Heart left ventricle (tissue), 16 donors: ENCODE data around the gene MAP6D1. TPM values are rescaled to one million over a fixed set of nuclear protein-coding genes. Genes with fewer than 3 reads are reported as not detected.

Experiments used
- ATAC-seq, 4 donors: fragments of 200-7000 bp; cut with Tn5 transposase; one replicate each; pipeline ENCODE4 v1.9.1; 2020 to 2022; ENCODE audit warnings: moderate library complexity in 4 of 4, mild to moderate bottlenecking in 3 of 4, moderate number of reproducible peaks in 1 of 4
- DNase-seq, 5 donors: peaks; one replicate each; pipeline ENCODE4 v3.0.0-alpha.2; 2020
- H3K27ac ChIP-seq, 12 donors: fragments of 200-600 bp; sonication (generic) in 4 of 12; one replicate each; pipeline versions ENCODE4 v1.5.0 to v1.8.0; 2016 to 2022; ENCODE audit warnings: mild to moderate bottlenecking in 2 of 12
- H3K27me3 ChIP-seq, 9 donors: fragments of 200-600 bp; sonication (generic) in 2 of 9; one replicate each; pipeline versions ENCODE4 v1.5.1 to v1.8.0; 2016 to 2022; ENCODE audit warnings: mild to moderate bottlenecking in 3 of 9
- H3K36me3 ChIP-seq, 9 donors: fragments of 200-600 bp; sonication (generic) in 2 of 9; one replicate each; pipeline versions ENCODE4 v1.5.0 to v1.8.0; 2018 to 2022; ENCODE audit warnings: mild to moderate bottlenecking in 2 of 9
- H3K4me1 ChIP-seq, 12 donors: fragments of 200-600 bp; sonication (generic) in 4 of 12; one replicate each; pipeline versions ENCODE4 v1.5.0 to v1.8.0; 2016 to 2022; ENCODE audit warnings: mild to moderate bottlenecking in 3 of 12
- H3K4me3 ChIP-seq, 12 donors: fragments of 200-600 bp; sonication (generic) in 4 of 12; one replicate each; pipeline versions ENCODE4 v1.5.0 to v1.8.0; 2017 to 2022; ENCODE audit warnings: mild to moderate bottlenecking in 9 of 12, moderate library complexity in 4 of 12
- H3K9me3 ChIP-seq, 12 donors: fragments of 200-600 bp; sonication (generic) in 4 of 12; one replicate each; pipeline versions ENCODE4 v1.5.0 to v1.8.0; 2016 to 2022; ENCODE audit warnings: mild to moderate bottlenecking in 1 of 12
- CTCF ChIP-seq, 12 donors: fragments of 200-600 bp; sonication (generic) in 4 of 12; IDR thresholded peaks; one replicate each; pipeline versions ENCODE4 v1.5.0 to v1.8.0; 2018 to 2022; ENCODE audit warnings: antibody characterized with exemption in 12 of 12, mild to moderate bottlenecking in 5 of 12
- POLR2A ChIP-seq, 2 donors: fragments of 450-650 bp; IDR thresholded peaks; one replicate each; pipeline ENCODE4 v1.6.1; 2017; ENCODE audit warnings: antibody characterized with exemption in 2 of 2, mild to moderate bottlenecking in 2 of 2, moderate library complexity in 2 of 2
- WGBS, 4 donors: extraction: QIAGEN DNeasy Blood & Tissue Kit in 2 of 4; methylation state at CpG; one replicate each; pipeline versions ENCODE4 v1.1.5 to v1.1.7; 2013 to 2018; 5-methylcytosine and 5-hydroxymethylcytosine counted together
- intact Hi-C, 10 donors: fragments of 100-400 bp; cut with DNase I; formaldehyde crosslinking; loops; one replicate each; pipeline versions ENCODE4 v1.11.1 to v1.14.2; 2022
- polyA plus RNA-seq, 2 donors: library from polyadenylated mRNA; stranded (reverse); fragments of 200-250 nt; gene quantifications; one replicate each; pipeline ENCODE4 v1.2.3, GENCODE V29; 2013
- total RNA-seq, 9 donors: library from RNA; depleted of rRNA in 2 of 9; stranded (reverse); fragments of >200 nt in 2 of 9; fragmentation: NEBNext Ultra II Directional in 3 of 9; extraction: Animal tissue kit (Norgen Biotek cat#: 25700) in 3 of 9; gene quantifications; one replicate each; pipeline versions ENCODE4 v1.1.0 to v1.2.4, GENCODE V29; 2016 to 2023
- donor health status: ischemic (EF 13 %, LVEDD 7.1; RV severe dilation, severe dysfunction).
- donor health status: healthy with polysubstance abuse.
- donor health status: DM: no; HTN: yes; CAD: no.
- donor health status: DM: no; HTN: no; CAD: no.
- donor health status: ischemic (EF 25% LVEDD 6.9; RV normal size, moderate dysfunction).
- donor health status: ischemic (EF 25% LVEDD 5.7; RV mildly dilated, moderate dysfunction).
- donor health status: healthy.
- donor health status: DM: yes; HTN: yes; CAD: no.
- donor health status: ischemic (EF 35%, LVEDD 5.7; RV mildly dilated, moderate dysfunction).
- donor health status: nonischemic (EF 11% LVEDD 7.7; RV severe dilation, severe dysfunction).
- donor health status: DM: yes; HTN: yes; CAD: no.
- donor health status: PGD.
- donor health status: ischemic (EF 29% LVEDD 5.4; RV normal size, mild dysfunction).
- donor health status: nonischemic (EF 23%, LVEDD 6.1; RV moderate dilation, normal function).

The MAP6D1 gene
- total and polyA plus RNA-seq, 11 donors, result 0.46 to 6.6 (median 2.1) TPM; not detected in 1

- no peaks in the 10 kb centered on the region for H3K9me3 ChIP-seq
- no peak overlapping the region for H3K27ac ChIP-seq
- H3K4me3 ChIP-seq, result no peak overlapping the region
- WGBS, 4 donors, result 86 to 91% (median 88%) methylated on average over 13 of the region's 13 CpGs
- H3K27me3 ChIP-seq, result no peaks in the 10 kb centered on the region
- no peaks in the 10 kb centered on the region for H3K4me1 ChIP-seq
- no peak for ATAC-seq
- H3K36me3 ChIP-seq, result peaks cover 0 to 98% (median 91%) of the 10 kb centered on the region in 9 donors
- no peak for DNase-seq
- intact Hi-C loops, result no loop called here
- no peak for TF ChIP-seq POLR2A (IDR thresholded peaks at IDR 0.05)
- no peak for TF ChIP-seq CTCF (IDR thresholded peaks at IDR 0.05)
Measured at GRCh38 chr3:183845608-183846288, 20.4 kb upstream of the MAP6D1 start.

- Histone ChIP-seq H3K27me3 (no peaks in the 10 kb centered on the region), H3K36me3 (peaks cover 0 to 98% (median 91%) of the 10 kb centered on the region in 9 donors), H3K9me3 (no peaks in the 10 kb centered on the region), H3K4me1 (no peaks in the 10 kb centered on the region), H3K4me3 (no peak overlapping the region), H3K27ac (no peak overlapping the region)
- 96% methylated on average over 4 of the region's 4 CpGs for WGBS, 4 donors
- no peak for ATAC-seq
- DNase-seq, result no peak
- TF ChIP-seq CTCF (IDR thresholded peaks at IDR 0.05) (no peak), POLR2A (IDR thresholded peaks at IDR 0.05) (no peak)
- intact Hi-C loops, result no loop called here
Measured at GRCh38 chr3:183845090-183845489, 19.7 kb upstream of the MAP6D1 start.

- intact Hi-C loops, result no loop called here
- H3K36me3 ChIP-seq, result peaks cover 0 to 98% (median 92%) of the 10 kb centered on the region in 9 donors
- H3K27me3 ChIP-seq, result no peaks in the 10 kb centered on the region
- H3K9me3 ChIP-seq, result no peaks in the 10 kb centered on the region
- H3K4me1 ChIP-seq, result no peaks in the 10 kb centered on the region
- WGBS, 4 donors, result 95 to 99% (median 96%) methylated on average over 2 of the region's 2 CpGs
- no peak overlapping the region for H3K4me3 ChIP-seq
- TF ChIP-seq CTCF (IDR thresholded peaks at IDR 0.05), result no peak
- DNase-seq, result no peak
- H3K27ac ChIP-seq, result no peak overlapping the region
- no peak for ATAC-seq
Measured at GRCh38 chr3:183844606-183845005, 19.2 kb upstream of the MAP6D1 start.

- no peaks in the 10 kb centered on the region for H3K4me1 ChIP-seq
- TF ChIP-seq CTCF (IDR thresholded peaks at IDR 0.05), result no peak
- H3K4me3 ChIP-seq, result no peak overlapping the region
- DNase-seq (no peak), ATAC-seq (no peak)
- peaks cover 0 to 98% (median 83%) of the 10 kb centered on the region in 9 donors for H3K36me3 ChIP-seq
- H3K27me3 ChIP-seq, result no peaks in the 10 kb centered on the region
- WGBS, 4 donors, result 96 to 99% (median 97%) methylated on average over 4 of the region's 4 CpGs
- no peaks in the 10 kb centered on the region for H3K9me3 ChIP-seq
- no peak overlapping the region for H3K27ac ChIP-seq
- intact Hi-C loops, result no loop called here
Measured at GRCh38 chr3:183839751-183840150, 14.4 kb upstream of the MAP6D1 start.
